GM18951 (cell line): ENCODE data around the gene FNDC3B.

ENCODE experiments used
- POLR2A ChIP-seq: IDR thresholded peaks from 4 replicates; pipeline ENCODE4 v1.6.1; 2011; ENCODE audit warnings: mild to moderate bottlenecking; ENCODE audit not compliant: insufficient read length, insufficient read depth; ENCODE audit errors: extremely low read depth
- in situ Hi-C: fragments of 300-500 bp; cut with MboI; formaldehyde crosslinking; loops from one replicate; pipeline ENCODE4 v1.12.0; 2022; ENCODE audit warnings: low sequenced_read_pairs, mixed read lengths, inconsistent platforms; ENCODE audit not compliant: unreplicated experiment

FNDC3B gene

DNA sequence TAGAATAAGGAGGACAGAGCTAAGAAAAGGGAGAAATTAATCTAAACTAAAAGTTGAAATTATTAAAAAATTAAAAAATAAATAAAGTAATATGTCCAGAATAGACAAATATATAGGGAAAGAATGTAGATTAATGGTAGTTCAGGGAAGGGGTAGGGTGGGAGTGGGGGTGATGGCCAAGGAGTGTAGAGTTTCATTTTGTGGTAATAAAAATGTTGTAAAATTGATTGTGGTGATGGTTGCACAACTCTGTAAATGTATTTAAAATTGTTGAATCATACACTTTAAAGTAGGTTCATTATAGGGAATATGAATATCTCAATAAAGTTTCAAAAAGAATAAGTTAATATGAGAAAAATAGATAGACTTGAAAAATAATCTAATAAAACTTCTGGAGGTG is 21.0 kb upstream of the FNDC3B start:
- in situ Hi-C loops: no loop called here
- no peak for TF ChIP-seq POLR2A

GRCh38 chr3:172020763-172021162 is 18.6 kb upstream of the FNDC3B start:
- in situ Hi-C loops: no loop called here
- no peak for TF ChIP-seq POLR2A

- TF ChIP-seq POLR2A: no peak
- in situ Hi-C loops: no loop called here
These were observed 18.2 kb upstream of the FNDC3B start for GRCh38 chr3:172021164-172021563.

DNA sequence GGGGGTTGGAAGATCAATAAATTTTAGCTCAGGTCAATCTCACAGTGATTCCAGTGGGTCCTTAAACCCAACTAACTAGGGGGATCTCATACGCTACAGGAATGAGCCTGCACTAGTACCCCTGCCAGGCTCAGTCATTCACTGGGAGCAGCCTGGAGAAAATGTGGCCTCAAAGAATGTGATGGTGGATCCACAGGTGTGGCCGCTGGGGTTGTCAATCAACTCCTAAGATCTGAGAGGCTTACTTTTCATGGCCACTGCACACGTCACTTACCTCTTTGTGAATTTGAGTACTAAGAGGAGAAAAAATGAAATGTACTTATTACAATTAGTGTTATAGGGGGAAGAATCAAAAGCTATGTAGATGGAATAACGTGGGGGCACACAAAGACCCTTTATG is 17.5 kb upstream of the FNDC3B start:
- in situ Hi-C loops: no loop called here
- TF ChIP-seq POLR2A: no peak

- in situ Hi-C loops: no loop called here
- no peak for TF ChIP-seq POLR2A
These were observed 15.5 kb upstream of the FNDC3B start for GRCh38 chr3:172023915-172024314.

DNA sequence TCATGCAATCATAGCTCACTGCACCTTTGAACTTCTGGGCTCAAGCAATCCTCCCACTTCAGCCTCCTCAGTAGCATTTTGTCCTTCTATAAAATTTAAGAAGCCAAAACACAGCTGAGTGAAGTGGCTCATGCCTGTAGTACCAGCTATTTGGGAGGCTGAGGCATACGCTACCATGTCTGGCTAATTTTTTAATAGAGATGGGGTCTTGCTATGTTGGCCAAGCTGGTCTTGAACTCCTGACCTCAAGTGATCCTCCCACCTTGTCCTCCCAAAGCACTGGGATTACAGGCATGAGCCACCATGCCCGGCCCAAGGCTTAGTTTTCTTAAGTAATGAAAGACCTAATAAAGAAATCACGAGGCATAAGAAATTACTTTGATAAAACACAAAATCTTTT is 14.7 kb upstream of the FNDC3B start:
- no peak for TF ChIP-seq POLR2A
- in situ Hi-C loops: no loop called here

DNA sequence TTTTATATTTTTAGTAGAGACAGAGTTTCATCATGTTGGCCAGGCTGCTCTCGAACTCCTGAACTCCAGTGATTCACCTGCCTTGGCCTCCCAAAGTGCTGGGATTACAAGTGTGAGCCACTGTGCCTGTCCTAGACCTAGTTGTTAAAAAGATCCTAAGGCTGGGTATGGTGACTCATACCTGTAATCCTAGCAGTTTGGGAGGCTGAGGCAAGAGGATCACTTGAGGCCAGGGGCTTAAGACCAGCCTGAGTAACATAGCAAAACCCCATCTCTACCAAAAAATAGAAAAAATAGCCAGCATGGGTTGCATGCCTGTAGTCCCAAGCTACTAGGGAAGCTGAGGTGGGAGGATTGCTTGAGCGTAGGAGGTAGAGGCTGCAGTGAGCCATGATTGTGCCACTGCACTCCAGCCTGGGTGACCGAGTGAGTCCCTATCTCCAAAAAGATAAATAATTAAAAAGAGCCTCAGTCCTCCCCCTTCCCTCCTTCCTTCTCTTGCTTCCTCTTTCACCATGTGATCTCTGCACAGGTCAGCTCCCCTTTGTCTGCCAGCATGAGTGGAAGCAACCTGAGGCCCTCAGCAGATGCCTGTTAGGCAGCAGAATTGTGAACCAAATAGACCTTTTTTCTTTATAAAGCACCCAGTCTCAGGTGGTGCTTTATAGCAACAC is 9.8 kb upstream of the FNDC3B start:
- in situ Hi-C loops: no loop called here
- no peak for TF ChIP-seq POLR2A

DNA sequence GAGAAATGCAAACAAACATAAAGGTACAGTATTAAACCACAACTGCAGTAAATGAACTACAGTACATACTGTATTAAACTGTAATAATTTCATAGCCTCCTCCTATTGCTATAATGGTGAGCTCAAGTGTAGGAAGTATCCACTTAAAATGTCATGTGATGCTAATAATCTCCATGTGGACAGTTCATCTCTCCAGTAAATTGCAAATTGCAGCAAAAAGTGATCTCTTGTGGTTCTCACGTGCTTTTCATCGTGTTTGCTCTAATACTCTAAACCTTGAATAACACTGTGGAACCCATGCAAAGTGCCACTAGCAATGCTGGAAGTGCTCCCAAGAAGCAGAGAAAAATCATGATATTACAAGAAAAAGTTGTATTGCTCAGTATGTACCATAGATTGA is 9.2 kb upstream of the FNDC3B start:
- in situ Hi-C loops: no loop called here
- no peak for TF ChIP-seq POLR2A

DNA sequence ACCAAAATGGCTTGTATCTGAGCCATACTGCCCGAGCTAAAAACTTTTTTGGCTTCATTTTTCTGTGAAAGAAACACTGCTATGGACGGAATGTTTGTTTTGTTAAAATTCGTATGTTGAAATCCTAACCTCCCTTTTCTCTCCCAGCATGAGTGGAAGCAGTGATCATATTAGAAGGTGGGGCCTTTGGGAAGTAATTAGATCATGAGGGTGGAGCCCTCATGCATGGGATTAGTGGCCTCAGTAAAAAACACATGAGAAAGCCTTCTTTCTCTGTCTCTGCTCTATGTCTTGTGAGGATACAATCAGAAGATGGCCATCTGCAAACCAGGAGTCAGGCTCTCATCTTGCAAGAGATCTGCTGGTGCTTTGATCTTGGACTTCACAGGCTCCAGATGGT is 7.4 kb upstream of the FNDC3B start:
- in situ Hi-C loops: no loop called here
- no peak for TF ChIP-seq POLR2A

GRCh38 chr3:172033396-172033795 is 6.0 kb upstream of the FNDC3B start:
- no peak for TF ChIP-seq POLR2A
- in situ Hi-C loops: no loop called here

GRCh38 chr3:172034786-172035685 is 4.3 kb upstream of the FNDC3B start:
- in situ Hi-C loops: no loop called here
- TF ChIP-seq POLR2A: no peak

DNA sequence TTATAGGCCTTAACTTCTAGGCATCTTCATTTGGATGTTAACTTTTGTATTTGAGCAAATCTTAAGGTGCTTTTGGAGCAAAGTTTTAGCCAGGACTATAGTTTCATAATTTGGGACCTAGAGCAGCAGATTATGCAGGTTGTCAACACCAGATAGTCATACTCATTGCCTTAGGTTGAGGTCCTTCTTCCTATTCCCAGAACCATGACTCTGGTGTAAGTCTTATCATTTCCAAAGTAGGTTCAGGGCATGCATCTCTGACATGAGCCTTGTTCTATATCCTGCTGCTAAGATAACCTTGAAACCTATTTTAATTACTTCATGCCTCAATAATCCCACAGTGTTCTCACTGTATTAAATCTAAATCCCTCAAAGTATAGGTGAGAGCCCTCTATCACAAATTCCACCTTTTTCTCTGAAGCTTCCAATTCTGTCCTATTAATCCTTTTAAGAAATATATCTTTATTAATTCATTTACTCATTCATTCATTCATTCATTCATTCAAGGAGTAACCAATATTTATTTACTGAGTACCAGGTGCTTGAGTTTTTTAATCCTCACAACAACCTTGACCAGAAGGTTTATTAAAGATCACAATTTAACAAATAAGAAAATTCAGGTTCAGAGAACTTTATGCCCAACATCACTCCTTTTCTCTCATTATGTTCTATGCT is 2.7 kb upstream of the FNDC3B start:
- TF ChIP-seq POLR2A: no peak
- in situ Hi-C loops: no loop called here

DNA sequence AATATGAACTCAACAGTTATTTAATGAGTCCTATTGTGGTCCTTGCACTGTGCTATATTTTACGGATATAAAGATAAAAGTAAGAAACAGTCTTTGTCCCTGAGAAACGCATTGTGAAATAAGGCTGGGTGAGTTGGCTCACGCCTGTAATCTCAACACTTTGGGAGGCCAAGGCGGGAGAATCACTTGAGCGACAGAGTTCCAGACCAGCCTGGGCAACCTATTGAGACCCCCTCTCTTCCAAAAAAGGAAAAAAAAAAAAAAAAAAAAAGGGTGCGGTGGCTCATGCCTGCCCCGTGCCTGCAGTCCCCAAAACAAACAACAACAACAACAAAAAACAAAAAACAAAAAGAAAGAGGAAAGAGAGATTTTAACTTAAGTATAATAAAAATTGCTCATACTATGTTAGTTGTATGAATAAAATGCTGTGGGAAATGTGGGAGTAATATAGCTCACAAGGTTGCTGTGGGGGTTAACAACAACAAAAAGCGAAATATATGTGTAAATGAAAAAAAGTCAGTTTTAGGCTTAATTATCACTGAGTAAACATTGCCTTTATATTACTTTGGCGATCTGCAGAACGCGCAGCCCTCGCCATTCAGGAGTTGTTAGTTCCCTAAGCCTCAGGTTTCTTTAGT is 461 bp upstream of the FNDC3B start:
- TF ChIP-seq POLR2A: no peak
- in situ Hi-C loops: no loop called here
